Suprapubic skin (tissue), 4 donors: ENCODE measurements around the gene SLC47A2. TPM values are rescaled to one million over a fixed set of nuclear protein-coding genes. Genes with fewer than 3 reads are reported as not detected.

Experiments used
- DNase-seq, 2 donors: peaks; one replicate each; pipeline ENCODE4 v3.0.0-alpha.2; 2019; ENCODE audit warnings: low spot score in 2 of 2
- H3K27ac ChIP-seq: fragments of 200-600 bp; sonication (generic); one replicate; pipeline ENCODE4 v1.5.1; 2019
- H3K27me3 ChIP-seq: fragments of 200-600 bp; sonication (generic); one replicate; pipeline ENCODE4 v1.5.1; 2019
- H3K36me3 ChIP-seq: fragments of 200-600 bp; sonication (generic); one replicate; pipeline ENCODE4 v1.5.1; 2019
- H3K4me1 ChIP-seq: fragments of 200-600 bp; sonication (generic); one replicate; pipeline ENCODE4 v1.5.1; 2019
- H3K4me3 ChIP-seq: fragments of 200-600 bp; sonication (generic); one replicate; pipeline ENCODE4 v1.5.1; 2019; ENCODE audit warnings: mild to moderate bottlenecking
- H3K9me3 ChIP-seq: fragments of 200-600 bp; sonication (generic); one replicate; pipeline ENCODE4 v1.5.1; 2019
- CTCF ChIP-seq, 2 donors: fragments of 200-600 bp in 1 of 2; fragments of 450-650 bp in 1 of 2; sonication (generic) in 1 of 2; IDR thresholded peaks; one replicate each; pipeline ENCODE4 v1.5.1; 2016 to 2019; ENCODE audit warnings: antibody characterized with exemption in 2 of 2, mild to moderate bottlenecking in 1 of 2, moderate library complexity in 1 of 2
- EP300 ChIP-seq: sonication (generic); formaldehyde crosslinking; IDR thresholded peaks from one replicate; pipeline ENCODE4 v1.6.1; 2017; ENCODE audit warnings: antibody characterized with exemption
- POLR2A ChIP-seq, 2 donors: fragments of 450-650 bp; IDR thresholded peaks; one replicate each; pipeline ENCODE4 v1.6.1; 2017; ENCODE audit warnings: antibody characterized with exemption in 2 of 2, mild to moderate bottlenecking in 2 of 2, moderate library complexity in 2 of 2
- POLR2AphosphoS5 ChIP-seq, 3 donors: sonication (generic); formaldehyde crosslinking; IDR thresholded peaks; one replicate each; pipeline ENCODE4 v1.6.1; 2017; ENCODE audit warnings: antibody characterized with exemption in 3 of 3
- WGBS: methylation state at CpG from one replicate; pipeline ENCODE4 v1.1.5; 2018; 5-methylcytosine and 5-hydroxymethylcytosine counted together
- total RNA-seq, 4 donors: library from RNA; depleted of rRNA; stranded (reverse); fragments of >200 nt; gene quantifications; one replicate each; pipeline ENCODE4 v1.1.0, GENCODE V29; 2016

The SLC47A2 gene
- total RNA-seq, 4 donors from 2014 or later, result 0.96 to 7.9 (median 2.5) TPM; not detected in 1

DNA sequence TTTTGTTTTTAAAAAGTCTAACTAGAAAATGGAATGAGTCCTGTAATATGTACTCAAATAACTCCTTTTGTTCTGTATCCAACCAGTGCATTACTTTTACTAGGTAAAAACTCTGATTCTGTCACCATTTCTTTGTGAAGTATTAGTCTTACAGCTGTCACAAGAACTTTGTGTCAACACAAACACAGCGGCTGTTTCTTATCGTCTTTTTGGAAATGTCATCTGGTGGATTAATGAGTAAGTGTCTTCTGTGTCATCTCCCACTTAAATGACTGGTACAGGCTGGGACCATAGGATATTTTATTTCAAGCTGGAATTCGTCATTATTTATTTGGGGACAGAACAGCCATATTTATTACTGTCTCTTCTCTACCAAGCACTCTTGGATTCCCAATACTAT lies 86.9 kb downstream of the SLC47A2 start:
- 77% methylated on average over 3 of the region's 3 CpGs for WGBS
- no peaks in the 10 kb centered on the region for H3K27me3 ChIP-seq
- no peak for DNase-seq
- H3K4me3 ChIP-seq, result no peak overlapping the region
- no peaks in the 10 kb centered on the region for H3K4me1 ChIP-seq
- no peak overlapping the region for H3K27ac ChIP-seq
- H3K9me3 ChIP-seq, result no peaks in the 10 kb centered on the region
- H3K36me3 ChIP-seq, result no peaks in the 10 kb centered on the region
- TF ChIP-seq POLR2A (IDR thresholded peaks at IDR 0.05), result no peak
- TF ChIP-seq CTCF (IDR thresholded peaks at IDR 0.05), result no peak
- no peak for TF ChIP-seq POLR2AphosphoS5 (IDR thresholded peaks at IDR 0.05)
- TF ChIP-seq EP300, result no peak

Other genes starting within 250 kb of the SLC47A2 start
- gene SLC47A1, start 182.7 kb downstream of the SLC47A2 start, total RNA-seq, result 10 to 100 TPM; 19.1 to 53.0 (median 39.2) TPM
- gene ALDH3A2, start 67.8 kb downstream of the SLC47A2 start, total RNA-seq, result 1,000 to 10,000 TPM in 1 of 4 donors, 100 to 1,000 TPM in 3; 493 to 1,000 (median 626) TPM
- 100 to 1,000 TPM in 2 of 4 donors, 10 to 100 TPM in 2; 41.7 to 128 (median 83.9) TPM for gene ALDH3A1, start 31.7 kb upstream of the SLC47A2 start, total RNA-seq
- gene ULK2, start 151.4 kb upstream of the SLC47A2 start, total RNA-seq, result 10 to 100 TPM; 14.1 to 34.0 (median 19.2) TPM